Muscle of back (tissue), 11 donors: ENCODE measurements around the gene ATP6V0E2. TPM values are rescaled to one million over a fixed set of nuclear protein-coding genes. Genes with fewer than 3 reads are reported as not detected.
"Not testable (repeated sequence)": the region's sequence is repeated elsewhere in the genome, so short reads cannot be mapped to it uniquely, and the experiment has no call there.

Experiments
- DNase-seq, 3 donors: peaks; one replicate each; pipeline versions ENCODE4 v3.0.0 to v3.0.0-alpha.2; 2013
- polyA plus RNA-seq, 10 donors: library from polyadenylated mRNA; unstranded; fragments of 120-200 nt; gene quantifications; one replicate each; pipeline ENCODE4 v1.2.1, GENCODE V29; 2013; ENCODE audit not compliant: insufficient read length in 10 of 10

The ATP6V0E2 gene
- polyA plus RNA-seq, 10 donors: 5.6 to 11.3 (median 9.0) TPM

GRCh38 chr7:149875396-149875795, 1.6 kb downstream of the ATP6V0E2 start:
- DNase-seq: no peak

GRCh38 chr7:149877890-149878522, 4.2 kb downstream of the ATP6V0E2 start:
- no peak for DNase-seq

GRCh38 chr7:149878523-149878921, 4.8 kb downstream of the ATP6V0E2 start:
- DNase-seq: no peak

- DNase-seq: peak in 1 of 3 donors; percentile 1
Observed at GRCh38 chr7:149879271-149879743, 5.5 kb downstream of the ATP6V0E2 start.

- DNase-seq: no peak
Observed at GRCh38 chr7:149879766-149880637, 6.2 kb downstream of the ATP6V0E2 start.

GRCh38 chr7:149880638-149881311, 7.0 kb downstream of the ATP6V0E2 start:
- peak in 1 of 3 donors; percentile 47 for DNase-seq

GRCh38 chr7:149881328-149882247, 7.8 kb downstream of the ATP6V0E2 start:
- no peak for DNase-seq

- DNase-seq: peak in 1 of 3 donors; percentile 42
Observed at GRCh38 chr7:149882248-149883047, 8.7 kb downstream of the ATP6V0E2 start.

- no peak for DNase-seq
Observed at GRCh38 chr7:149883048-149883438, 9.3 kb downstream of the ATP6V0E2 start.

GRCh38 chr7:149883452-149883861, 9.7 kb downstream of the ATP6V0E2 start:
- DNase-seq: peak in 2 of 3 donors; percentile 40 to 61

- DNase-seq: peak in 1 of 3 donors; percentile 21
Observed at GRCh38 chr7:149884016-149884415, 10.2 kb downstream of the ATP6V0E2 start.

GRCh38 chr7:149884541-149884940, 10.8 kb downstream of the ATP6V0E2 start:
- peak in 1 of 3 donors; percentile 59 for DNase-seq

GRCh38 chr7:149885191-149886017, 11.6 kb downstream of the ATP6V0E2 start:
- peak; percentile 34 to 79 (median 68) for DNase-seq

GRCh38 chr7:149886018-149886415, 12.2 kb downstream of the ATP6V0E2 start:
- no peak for DNase-seq

- DNase-seq: no peak
Observed at GRCh38 chr7:149887311-149887710, 13.5 kb downstream of the ATP6V0E2 start.

- not testable (repeated sequence) for DNase-seq
Observed at GRCh38 chr7:149890715-149891114, 16.9 kb downstream of the ATP6V0E2 start.

- DNase-seq: not testable (repeated sequence)
Observed at GRCh38 chr7:149894957-149895356, 21.2 kb downstream of the ATP6V0E2 start.

GRCh38 chr7:149907776-149908376, 34.1 kb downstream of the ATP6V0E2 start:
- not testable (repeated sequence) for DNase-seq

GRCh38 chr7:149910219-149910618, 36.5 kb downstream of the ATP6V0E2 start:
- not testable (repeated sequence) for DNase-seq
